IMR-90 (cell line): ENCODE measurements around the gene PRDM2. TPM values are rescaled to one million over a fixed set of nuclear protein-coding genes. Genes with fewer than 3 reads are reported as not detected.

Source experiments
- ATAC-seq: fragments of 200-7000 bp; cut with Tn5 transposase; 2 replicates; pipeline ENCODE4 v1.9.1; 2020; ENCODE audit warnings: low read depth, mild to moderate bottlenecking, moderate library complexity
- BruUV-seq: library from RNA; stranded (reverse); fragments of 400-500 nt; replicated peaks from 2 replicates; lab custom pipeline; 2021; lab: Mats Ljungman, UMichigan
- CTCF ChIA-PET: fragments of 300-600 bp; formaldehyde crosslinking; extraction: SDS; loops from one replicate; lab custom pipeline; 2021; ENCODE audit warnings: antibody characterized with exemption; lab: Yijun Ruan, JAX
- POLR2A ChIA-PET: fragments of 300-600 bp; sonication (Branson Sonifier 250); formaldehyde crosslinking; loops from one replicate; lab custom pipeline; 2022; ENCODE audit warnings: antibody characterized with exemption; ENCODE audit not compliant: unreplicated experiment; lab: Charles Lee
- DNase-seq: peaks from one replicate; pipeline ENCODE4 v3.0.0; 2013
- H2AFZ ChIP-seq: replicated peaks from 2 replicates; pipeline ENCODE3; 2013; ENCODE audit warnings: low read length, mild to moderate bottlenecking; ENCODE audit not compliant: poor library complexity
- H2AK5ac ChIP-seq: 2 replicates; pipeline ENCODE4 v1.6.1; 2013; ENCODE audit warnings: low read depth, low read length, inconsistent platforms
- H2AK9ac ChIP-seq: replicated peaks from 2 replicates; pipeline ENCODE3; 2013; ENCODE audit warnings: mild to moderate bottlenecking, low read depth, low read length, moderate library complexity; ENCODE audit not compliant: poor library complexity
- H2BK120ac ChIP-seq: 2 replicates; pipeline ENCODE4 v1.6.1; 2013; ENCODE audit warnings: low read depth, low read length, inconsistent platforms
- H2BK15ac ChIP-seq: 3 replicates; pipeline ENCODE4 v1.6.1; 2013; ENCODE audit warnings: low read depth, low read length, inconsistent platforms
- H2BK20ac ChIP-seq: 2 replicates; pipeline ENCODE4 v1.6.1; 2013; ENCODE audit warnings: low read depth, mild to moderate bottlenecking, inconsistent platforms, low read length, moderate library complexity
- H2BK5ac ChIP-seq: 2 replicates; pipeline ENCODE4 v1.6.1; 2013; ENCODE audit warnings: mild to moderate bottlenecking, low read depth, low read length, inconsistent platforms; ENCODE audit not compliant: poor library complexity, severe bottlenecking
- H3K14ac ChIP-seq: replicated peaks from 2 replicates; pipeline ENCODE4 v1.6.1; 2013; ENCODE audit warnings: low read depth, low read length, inconsistent platforms
- H3K18ac ChIP-seq: 2 replicates; pipeline ENCODE4 v1.6.1; 2013; ENCODE audit warnings: low read depth, low read length, control low read depth
- H3K23ac ChIP-seq: 2 replicates; pipeline ENCODE4 v1.6.1; 2013; ENCODE audit warnings: low read depth, low read length, inconsistent platforms
- H3K27ac ChIP-seq: 2 replicates; pipeline ENCODE4 v1.5.1; 2013; ENCODE audit warnings: mild to moderate bottlenecking, control low read depth, low read length; ENCODE audit not compliant: insufficient read depth
- H3K27me3 ChIP-seq: 2 replicates; pipeline ENCODE4 v1.6.1; 2013; ENCODE audit warnings: low read length; ENCODE audit not compliant: control insufficient read depth, insufficient read depth
- H3K36me3 ChIP-seq: 2 replicates; pipeline ENCODE4 v1.6.1; 2013; ENCODE audit warnings: low read length, mixed read lengths; ENCODE audit not compliant: control insufficient read depth, insufficient read depth
- H3K4ac ChIP-seq: 2 replicates; pipeline ENCODE4 v1.6.1; 2013; ENCODE audit warnings: low read depth, low read length, inconsistent platforms
- H3K4me1 ChIP-seq: 2 replicates; pipeline ENCODE4 v1.6.1; 2013; ENCODE audit warnings: low read length, mixed read lengths; ENCODE audit not compliant: control insufficient read depth, insufficient read depth
- H3K4me2 ChIP-seq: 2 replicates; pipeline ENCODE4 v1.6.1; 2013; ENCODE audit warnings: low read depth, mild to moderate bottlenecking, control low read depth, low read length, moderate library complexity
- H3K4me3 ChIP-seq: 2 replicates; pipeline ENCODE4 v1.5.1; 2013; ENCODE audit warnings: low read depth, mild to moderate bottlenecking, control low read depth, low read length, moderate library complexity; ENCODE audit not compliant: insufficient read depth
- H3K56ac ChIP-seq: 2 replicates; pipeline ENCODE4 v1.6.1; 2013; ENCODE audit warnings: low read length, inconsistent platforms; ENCODE audit not compliant: insufficient read depth; ENCODE audit errors: extremely low read depth
- H3K79me1 ChIP-seq, 2 experiments: 2 replicates each; pipeline ENCODE4 v1.6.1; 2013; ENCODE audit warnings: low read length in 2 of 2, inconsistent platforms in 1 of 2, low read depth in 1 of 2
- H3K9ac ChIP-seq: 2 replicates; pipeline ENCODE4 v1.6.1; 2013; ENCODE audit warnings: low read depth, low read length, control low read depth
- H3K9me1 ChIP-seq: 2 replicates; pipeline ENCODE4 v1.6.1; 2013; ENCODE audit warnings: low read length, inconsistent platforms; ENCODE audit not compliant: insufficient read depth
- H3K9me3 ChIP-seq: 2 replicates; pipeline ENCODE4 v1.6.1; 2013; ENCODE audit warnings: low read length; ENCODE audit not compliant: control insufficient read depth, insufficient read depth
- H4K20me1 ChIP-seq: 2 replicates; pipeline ENCODE4 v1.6.1; 2013; ENCODE audit warnings: low read length, inconsistent platforms; ENCODE audit not compliant: insufficient read depth
- H4K5ac ChIP-seq: 2 replicates; pipeline ENCODE4 v1.6.1; 2013; ENCODE audit warnings: mild to moderate bottlenecking, low read depth, low read length, control low read depth
- H4K8ac ChIP-seq, 2 experiments: 2 replicates each; pipeline ENCODE4 v1.6.1; 2013; ENCODE audit warnings: low read depth in 2 of 2, low read length in 2 of 2, control low read depth in 1 of 2, inconsistent platforms in 1 of 2
- H4K91ac ChIP-seq: 2 replicates; pipeline ENCODE4 v1.6.1; 2013; ENCODE audit warnings: low read depth, low read length, inconsistent platforms; ENCODE audit not compliant: insufficient read depth
- BHLHE40 ChIP-seq: fragments of 150-350 bp; IDR thresholded peaks from 2 replicates; pipeline ENCODE4 v1.6.1; 2016; ENCODE audit warnings: mild to moderate bottlenecking, low read depth, low read length
- CEBPB ChIP-seq: IDR thresholded peaks from 2 replicates; pipeline ENCODE4 v1.6.1; 2012; ENCODE audit warnings: low read depth, low read length, improper control_type of control experiment
- CHD1 ChIP-seq: IDR thresholded peaks from 2 replicates; pipeline ENCODE4 v1.6.1; 2012; ENCODE audit warnings: low read depth, low read length, improper control_type of control experiment
- FOS ChIP-seq: fragments of 150-350 bp; IDR thresholded peaks from 2 replicates; pipeline ENCODE4 v1.6.1; 2016; ENCODE audit warnings: low read depth, low read length
- MAFK ChIP-seq: IDR thresholded peaks from 2 replicates; pipeline ENCODE4 v1.6.1; 2012; ENCODE audit warnings: low read depth, low read length, improper control_type of control experiment
- POLR2A ChIP-seq: IDR thresholded peaks from 2 replicates; pipeline ENCODE4 v1.6.1; 2012; ENCODE audit warnings: mild to moderate bottlenecking, low read depth, low read length
- RFX5 ChIP-seq: IDR thresholded peaks from 2 replicates; pipeline ENCODE4 v1.8.0; 2012; ENCODE audit warnings: low read depth, mild to moderate bottlenecking, low read length, moderate library complexity
- WGBS, 2 experiments: methylation state at CpG; one replicate each; pipeline versions ENCODE4 v1.1.5 to v1.1.7; 2013; ENCODE audit warnings: missing lambda C conversion rate in 2 of 2; ENCODE audit not compliant: insufficient read length in 1 of 2; ENCODE audit errors: extremely low coverage in 2 of 2; 5-methylcytosine and 5-hydroxymethylcytosine counted together
- dilution Hi-C: fragments of 300-500 bp; cut with HindIII; formaldehyde crosslinking; loops from one replicate; pipeline ENCODE4 v1.14.3; 2018; ENCODE audit warnings: low sequenced_read_pairs; ENCODE audit not compliant: unreplicated experiment
- in situ Hi-C: fragments of 300-500 bp; cut with MboI; formaldehyde crosslinking; loops from 3 replicates; pipeline ENCODE4 v1.14.3; 2019; ENCODE audit warnings: low sequenced_read_pairs, inconsistent platforms, mixed read lengths
- intact Hi-C: fragments of 100-400 bp; cut with micrococcal nuclease; formaldehyde crosslinking; loops from 2 replicates; pipeline ENCODE4 v1.10.0; 2022
- polyA plus RNA-seq, 3 experiments: library from polyadenylated mRNA; depleted of rRNA; stranded (reverse); fragments of >200 nt; gene quantifications; 2 replicates each; pipeline ENCODE4 v1.2.3, GENCODE V29; 2012; ENCODE audit warnings: low replicate concordance in 1 of 3
- total RNA-seq: library from RNA; depleted of rRNA; stranded (reverse); fragments of >200 nt; gene quantifications from 2 replicates; pipeline ENCODE4 v1.2.3, GENCODE V29; 2012
- TF ChIP-seq, protein P1 (sequence below): conservative IDR thresholded peaks from 2 replicates; pipeline ENCODE4 v1.5.1; 2012; ENCODE audit warnings: mild to moderate bottlenecking, low read depth, low read length, improper control_type of control experiment
- TF ChIP-seq, protein P2 (sequence below): fragments of 150-350 bp; IDR thresholded peaks from 2 replicates; pipeline ENCODE4 v1.6.1; 2016; ENCODE audit warnings: low read depth, mild to moderate bottlenecking, low read length, moderate library complexity, borderline replicate concordance

Gene PRDM2
- total and polyA plus RNA-seq, 2 of the 4 experiments (the other 2 are of a cell fraction): 3.4 to 8.9 TPM

DNA sequence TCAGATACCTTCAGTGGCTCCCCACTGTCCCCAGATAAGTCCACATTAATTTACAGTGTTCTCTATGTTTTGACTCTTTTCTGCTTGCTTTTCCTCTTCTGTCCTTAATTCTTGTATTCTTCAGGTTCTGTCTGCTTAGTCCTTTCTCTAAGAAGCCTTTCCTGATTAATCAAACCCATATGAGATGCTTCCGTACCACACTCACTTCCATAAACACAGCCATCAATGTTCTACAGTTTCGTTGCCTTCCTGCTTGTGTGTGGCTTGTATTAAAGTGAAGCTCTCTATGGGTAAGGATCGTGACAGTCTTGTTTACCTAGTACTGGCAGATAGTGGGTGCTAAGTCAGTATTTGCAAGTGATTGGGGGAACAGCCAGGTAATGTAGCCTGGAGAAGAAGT, 75.9 kb downstream of the PRDM2 start:
- Histone ChIP-seq H3K56ac (no peak overlapping the region), H3K23ac (no peak overlapping the region), H2BK120ac (no peak overlapping the region), H3K9ac (no peak overlapping the region), H4K20me1 (peaks cover 32% of the 10 kb centered on the region), H2BK5ac (no peak overlapping the region), H3K27me3 (no peaks in the 10 kb centered on the region), H3K4me3 (no peak overlapping the region), H2AK9ac (no peak overlapping the region), H4K5ac (no peak overlapping the region), H2BK20ac (no peak overlapping the region), H3K4me2 (no peak overlapping the region), H3K36me3 (peaks cover 48% of the 10 kb centered on the region), H3K4ac (no peak overlapping the region), H2AFZ (no peak overlapping the region), H3K18ac (no peak overlapping the region), H3K79me1 (peaks cover 41 to 84% of the 10 kb centered on the region in 2 experiments), H3K4me1 (peaks cover 14% of the 10 kb centered on the region), H3K14ac (no peak overlapping the region), H3K9me1 (peaks cover 17% of the 10 kb centered on the region), H2AK5ac (no peak overlapping the region), H4K91ac (no peak overlapping the region), H3K9me3 (no peaks in the 10 kb centered on the region), H2BK15ac (no peak overlapping the region), H3K27ac (no peak overlapping the region), H4K8ac (no peak overlapping the region)
- BruUV-seq: no TSS peak
- dilution Hi-C loops: no loop called here
- no peak for DNase-seq
- TF ChIP-seq BHLHE40 (no peak), MAFK (no peak), CHD1 (no peak), CEBPB (no peak), RFX5 (no peak), POLR2A (no peak), FOS (no peak)
- TF ChIP-seq, protein P1, sequence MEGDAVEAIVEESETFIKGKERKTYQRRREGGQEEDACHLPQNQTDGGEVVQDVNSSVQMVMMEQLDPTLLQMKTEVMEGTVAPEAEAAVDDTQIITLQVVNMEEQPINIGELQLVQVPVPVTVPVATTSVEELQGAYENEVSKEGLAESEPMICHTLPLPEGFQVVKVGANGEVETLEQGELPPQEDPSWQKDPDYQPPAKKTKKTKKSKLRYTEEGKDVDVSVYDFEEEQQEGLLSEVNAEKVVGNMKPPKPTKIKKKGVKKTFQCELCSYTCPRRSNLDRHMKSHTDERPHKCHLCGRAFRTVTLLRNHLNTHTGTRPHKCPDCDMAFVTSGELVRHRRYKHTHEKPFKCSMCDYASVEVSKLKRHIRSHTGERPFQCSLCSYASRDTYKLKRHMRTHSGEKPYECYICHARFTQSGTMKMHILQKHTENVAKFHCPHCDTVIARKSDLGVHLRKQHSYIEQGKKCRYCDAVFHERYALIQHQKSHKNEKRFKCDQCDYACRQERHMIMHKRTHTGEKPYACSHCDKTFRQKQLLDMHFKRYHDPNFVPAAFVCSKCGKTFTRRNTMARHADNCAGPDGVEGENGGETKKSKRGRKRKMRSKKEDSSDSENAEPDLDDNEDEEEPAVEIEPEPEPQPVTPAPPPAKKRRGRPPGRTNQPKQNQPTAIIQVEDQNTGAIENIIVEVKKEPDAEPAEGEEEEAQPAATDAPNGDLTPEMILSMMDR: no peak
- TF ChIP-seq, protein P2, sequence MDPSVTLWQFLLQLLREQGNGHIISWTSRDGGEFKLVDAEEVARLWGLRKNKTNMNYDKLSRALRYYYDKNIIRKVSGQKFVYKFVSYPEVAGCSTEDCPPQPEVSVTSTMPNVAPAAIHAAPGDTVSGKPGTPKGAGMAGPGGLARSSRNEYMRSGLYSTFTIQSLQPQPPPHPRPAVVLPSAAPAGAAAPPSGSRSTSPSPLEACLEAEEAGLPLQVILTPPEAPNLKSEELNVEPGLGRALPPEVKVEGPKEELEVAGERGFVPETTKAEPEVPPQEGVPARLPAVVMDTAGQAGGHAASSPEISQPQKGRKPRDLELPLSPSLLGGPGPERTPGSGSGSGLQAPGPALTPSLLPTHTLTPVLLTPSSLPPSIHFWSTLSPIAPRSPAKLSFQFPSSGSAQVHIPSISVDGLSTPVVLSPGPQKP: no peak
- ChIA-PET POLR2A (no interaction called here), CTCF (no interaction called here)
- intact Hi-C loops: no loop called here
- no CpG with 5 or more reads among the region's 3 CpGs for WGBS, 2 experiments
- ATAC-seq: no peak
- in situ Hi-C loops: no loop called here
